ENCODE measurements around the gene PTCH1. TPM values are rescaled to one million over a fixed set of nuclear protein-coding genes. Genes with fewer than 3 reads are reported as not detected.

PTCH1 gene
- total and polyA plus RNA-seq, 2 donors (not counting 1 experiment from before 2014, with no cell fraction given) = 3.3 to 20.1 TPM

DNA sequence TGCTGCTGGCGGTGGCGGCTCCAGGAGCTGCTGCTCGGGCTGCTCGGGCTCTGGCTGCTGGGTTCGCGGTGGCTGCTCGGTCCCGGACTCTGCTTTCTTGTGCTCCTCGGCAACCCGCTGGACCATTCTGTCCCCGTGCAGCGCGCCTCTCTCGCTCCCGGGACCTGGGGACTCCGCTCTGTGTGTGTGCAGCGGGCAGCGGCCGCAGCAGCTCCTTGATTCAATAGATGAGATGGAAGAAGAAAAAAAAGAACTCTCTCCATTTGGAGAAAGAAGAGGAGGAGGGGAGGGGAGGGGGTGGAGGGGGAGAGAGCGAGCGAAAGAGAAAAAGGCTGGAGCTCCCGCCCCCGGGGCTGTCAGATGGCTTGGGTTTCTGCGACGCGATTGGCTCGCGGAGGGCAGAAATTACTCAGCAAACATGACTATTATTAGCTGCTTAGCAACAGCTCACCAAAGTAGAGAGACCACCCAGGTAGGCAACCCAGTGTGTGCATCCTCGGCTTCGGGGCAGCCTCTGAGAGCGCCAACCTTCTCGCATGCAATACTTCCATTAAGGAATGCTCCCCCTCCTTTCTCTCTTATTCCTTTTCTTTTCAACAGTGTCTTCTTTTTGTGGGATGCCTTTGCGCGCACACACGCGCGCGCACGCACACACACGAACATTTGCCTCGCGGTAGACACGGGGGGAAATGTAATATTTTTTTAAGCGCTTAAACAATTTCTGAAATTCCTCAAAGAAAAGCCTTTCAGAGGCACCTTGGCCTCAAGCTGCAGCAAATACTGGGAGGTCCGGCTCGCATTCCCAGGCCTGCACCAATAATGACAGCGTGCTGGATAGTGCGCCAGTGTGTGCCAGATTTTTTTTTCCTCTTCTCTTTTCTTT, 7.6 kb downstream of the PTCH1 start:
- peaks cover 8% of the 10 kb centered on the region for H3K4me1 ChIP-seq (ENCODE audit: control insufficient read depth, extremely low read depth, insufficient read depth, low read length)
- DNase-seq (ENCODE audit: low read depth in 2 of 2) = peak; percentile 91 to 95
- H3K9me3 ChIP-seq (ENCODE audit: control insufficient read depth, insufficient read depth, low read depth, low read length) = no peaks in the 10 kb centered on the region
- no peaks in the 10 kb centered on the region for H3K27me3 ChIP-seq (ENCODE audit: control insufficient read depth, insufficient read depth, low read length)
- peak overlapping the region; percentile 65 for H2AFZ ChIP-seq (ENCODE audit: low read length)
- no peak for TF ChIP-seq EZH2 (IDR thresholded peaks at IDR 0.05; ENCODE audit: low read length, missing control alignments)
- TF ChIP-seq CTCF (conservative IDR thresholded peaks at IDR 0.05 in 1 of 2, IDR thresholded peaks at IDR 0.05 in 1 of 2; ENCODE audit: low read depth in 1 of 2, low read length in 2 of 2) = no peak
- H3K27ac ChIP-seq (ENCODE audit: insufficient read depth, low read length) = peak overlapping the region; percentile 81
- H3K79me2 ChIP-seq (ENCODE audit: control insufficient read depth, insufficient read depth, low read length) = peaks cover 5% of the 10 kb centered on the region
- H3K36me3 ChIP-seq (ENCODE audit: control insufficient read depth, insufficient read depth, low read length) = no peaks in the 10 kb centered on the region
- peak overlapping the region; percentile 61 for H3K9ac ChIP-seq (ENCODE audit: insufficient read depth, low read length)
- H3K4me2 ChIP-seq (ENCODE audit: extremely low read depth, insufficient read depth, low read length) = peak overlapping the region; percentile 77
- no peaks in the 10 kb centered on the region for H4K20me1 ChIP-seq (ENCODE audit: control insufficient read depth, extremely low read depth, insufficient read depth, low read length)
- peak overlapping the region; percentile 75 to 94 (median 84) for H3K4me3 ChIP-seq (replicated peaks in 1 of 4; ENCODE audit: control extremely low read depth in 1 of 4, insufficient read depth in 1 of 4, low read depth in 3 of 4, low read length in 4 of 4)

- H3K27ac ChIP-seq (ENCODE audit: insufficient read depth, low read length) = peak overlapping the region; percentile 81
- peaks cover 11% of the 10 kb centered on the region for H3K4me1 ChIP-seq (ENCODE audit: control insufficient read depth, extremely low read depth, insufficient read depth, low read length)
- peak in 1 of 2 donors; percentile 40 for DNase-seq (ENCODE audit: low read depth in 2 of 2)
- H2AFZ ChIP-seq (ENCODE audit: low read length) = peak overlapping the region; percentile 50
- no peaks in the 10 kb centered on the region for H3K36me3 ChIP-seq (ENCODE audit: control insufficient read depth, insufficient read depth, low read length)
- H4K20me1 ChIP-seq (ENCODE audit: control insufficient read depth, extremely low read depth, insufficient read depth, low read length) = no peaks in the 10 kb centered on the region
- peak overlapping the region; percentile 61 for H3K9ac ChIP-seq (ENCODE audit: insufficient read depth, low read length)
- peak overlapping the region; percentile 69 for H3K4me2 ChIP-seq (ENCODE audit: extremely low read depth, insufficient read depth, low read length)
- H3K27me3 ChIP-seq (ENCODE audit: control insufficient read depth, insufficient read depth, low read length) = no peaks in the 10 kb centered on the region
- H3K79me2 ChIP-seq (ENCODE audit: control insufficient read depth, insufficient read depth, low read length) = peaks cover 5% of the 10 kb centered on the region
- peak overlapping the region; percentile 75 to 94 (median 84) for H3K4me3 ChIP-seq (replicated peaks in 1 of 4; ENCODE audit: control extremely low read depth in 1 of 4, insufficient read depth in 1 of 4, low read depth in 3 of 4, low read length in 4 of 4)
- no peaks in the 10 kb centered on the region for H3K9me3 ChIP-seq (ENCODE audit: control insufficient read depth, insufficient read depth, low read depth, low read length)
- TF ChIP-seq CTCF (conservative IDR thresholded peaks at IDR 0.05 in 1 of 2, IDR thresholded peaks at IDR 0.05 in 1 of 2; ENCODE audit: low read depth in 1 of 2, low read length in 2 of 2) = no peak
- TF ChIP-seq EZH2 (IDR thresholded peaks at IDR 0.05; ENCODE audit: low read length, missing control alignments) = no peak
Observed at GRCh38 chr9:95508242-95508967, 8.4 kb downstream of the PTCH1 start.

All from fibroblast of lung (primary cell).